ENCODE measurements around the gene RNF148.

The RNF148 gene

GRCh38 chr7:122702872-122703510, at the start of gene RNF148:
Gene RNF148 (minus strand): TSS chr7:122702922. CDS start chr7:122702750, 172 bp downstream.
- DNase-seq = no peak

GRCh38 chr7:122750389-122750788, 47.7 kb upstream of the RNF148 start:
- no peak for DNase-seq

- no peak for DNase-seq
Observed at GRCh38 chr7:122748195-122748594, 45.5 kb upstream of the RNF148 start.

- DNase-seq = no peak
Observed at GRCh38 chr7:122746948-122747347, 44.2 kb upstream of the RNF148 start.

- no peak for DNase-seq
Observed at GRCh38 chr7:122743211-122743610, 40.5 kb upstream of the RNF148 start.

GRCh38 chr7:122738947-122739346, 36.2 kb upstream of the RNF148 start:
- no peak for DNase-seq

GRCh38 chr7:122736183-122736582, 33.5 kb upstream of the RNF148 start:
- no peak for DNase-seq

- DNase-seq = no peak
Observed at GRCh38 chr7:122727759-122728158, 25.0 kb upstream of the RNF148 start.

- no peak for DNase-seq
Observed at GRCh38 chr7:122727354-122727753, 24.6 kb upstream of the RNF148 start.

- DNase-seq = no peak
Observed at GRCh38 chr7:122726881-122727280, 24.2 kb upstream of the RNF148 start.

GRCh38 chr7:122724366-122724765, 21.6 kb upstream of the RNF148 start:
- DNase-seq = no peak

GRCh38 chr7:122719010-122719578, 16.4 kb upstream of the RNF148 start:
- DNase-seq = no peak

GRCh38 chr7:122717356-122718089, 14.8 kb upstream of the RNF148 start:
- DNase-seq = no peak

- no peak for DNase-seq
Observed at GRCh38 chr7:122715183-122715582, 12.5 kb upstream of the RNF148 start.

- DNase-seq = no peak
Observed at GRCh38 chr7:122710916-122711315, 8.2 kb upstream of the RNF148 start.

- DNase-seq = no peak
Observed at GRCh38 chr7:122709930-122710646, 7.4 kb upstream of the RNF148 start.

GRCh38 chr7:122706836-122707235, 4.1 kb upstream of the RNF148 start:
- DNase-seq = no peak

GRCh38 chr7:122699017-122699416, 3.7 kb downstream of the RNF148 start, which contains the start of gene RNF133:
Gene RNF133 (minus strand): TSS chr7:122699117. CDS start chr7:122698918, 199 bp downstream.
- no peak for DNase-seq

GRCh38 chr7:122695816-122696215, 6.9 kb downstream of the RNF148 start:
- no peak for DNase-seq

GRCh38 chr7:122694697-122695096, 8.0 kb downstream of the RNF148 start:
- no peak for DNase-seq

- DNase-seq = no peak
Observed at GRCh38 chr7:122692769-122693309, 9.9 kb downstream of the RNF148 start.

GRCh38 chr7:122691569-122692235, 11.0 kb downstream of the RNF148 start:
- DNase-seq = no peak
